Stimulated activated CD8-positive, alpha-beta memory T cell treated with anti-CD3 and anti-CD28 coated beads, Interleukin-12 subunit alpha, Interleukin-12 subunit beta, amount 100 ng/mL, for 1 hour (primary cell): ENCODE results near the gene AOPEP.
A peak's percentile ranks its signal among the peaks of the same experiment; 100 is the strongest.
"Not testable (repeated sequence)": the region's sequence is repeated elsewhere in the genome, so short reads cannot be mapped to it uniquely, and the experiment has no call there.

Source experiments
- DNase-seq: peaks from one replicate; pipeline ENCODE4 v3.0.0-alpha.2; 2020; ENCODE audit warnings: low read depth

Gene AOPEP

DNA sequence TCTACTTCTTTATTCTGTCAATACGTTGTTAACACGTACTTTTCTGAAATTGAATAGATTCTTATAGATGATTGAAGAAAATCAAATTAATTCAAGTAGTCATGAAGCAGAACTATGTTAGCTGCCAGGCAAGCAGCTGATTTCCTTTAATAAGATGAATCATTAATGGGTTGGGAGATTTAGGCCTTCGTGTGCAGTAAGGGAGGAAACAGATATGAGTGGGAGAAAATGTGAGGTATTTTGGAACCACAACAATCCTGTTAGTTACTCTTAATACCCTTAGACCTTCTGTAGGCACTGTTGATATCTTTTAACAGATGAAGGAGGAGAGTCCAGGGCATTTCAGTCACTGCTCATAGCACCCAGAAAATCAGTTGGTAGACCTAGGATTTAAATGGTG, 121.0 kb downstream of the AOPEP start:
- no peak for DNase-seq

DNA sequence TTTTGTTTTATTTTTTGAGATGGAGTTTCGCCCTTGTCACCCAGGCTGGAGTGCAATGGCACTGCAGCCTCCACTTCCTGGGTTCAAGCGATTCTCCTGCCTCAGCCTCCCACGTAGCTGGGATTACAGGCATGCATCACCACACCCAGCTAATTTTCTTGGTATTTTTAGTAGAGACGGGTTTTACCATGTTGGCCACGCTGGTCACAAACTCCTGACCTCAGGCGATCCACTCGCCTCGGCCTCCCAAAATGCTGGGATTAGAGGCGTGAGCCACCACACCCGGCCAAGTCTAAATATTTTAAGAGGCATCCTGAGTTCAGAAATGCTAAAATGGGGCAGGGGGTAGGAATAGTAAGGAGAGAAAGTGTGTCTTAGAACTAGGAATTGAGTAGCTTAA, 122.3 kb downstream of the AOPEP start:
- not testable (repeated sequence) for DNase-seq

DNA sequence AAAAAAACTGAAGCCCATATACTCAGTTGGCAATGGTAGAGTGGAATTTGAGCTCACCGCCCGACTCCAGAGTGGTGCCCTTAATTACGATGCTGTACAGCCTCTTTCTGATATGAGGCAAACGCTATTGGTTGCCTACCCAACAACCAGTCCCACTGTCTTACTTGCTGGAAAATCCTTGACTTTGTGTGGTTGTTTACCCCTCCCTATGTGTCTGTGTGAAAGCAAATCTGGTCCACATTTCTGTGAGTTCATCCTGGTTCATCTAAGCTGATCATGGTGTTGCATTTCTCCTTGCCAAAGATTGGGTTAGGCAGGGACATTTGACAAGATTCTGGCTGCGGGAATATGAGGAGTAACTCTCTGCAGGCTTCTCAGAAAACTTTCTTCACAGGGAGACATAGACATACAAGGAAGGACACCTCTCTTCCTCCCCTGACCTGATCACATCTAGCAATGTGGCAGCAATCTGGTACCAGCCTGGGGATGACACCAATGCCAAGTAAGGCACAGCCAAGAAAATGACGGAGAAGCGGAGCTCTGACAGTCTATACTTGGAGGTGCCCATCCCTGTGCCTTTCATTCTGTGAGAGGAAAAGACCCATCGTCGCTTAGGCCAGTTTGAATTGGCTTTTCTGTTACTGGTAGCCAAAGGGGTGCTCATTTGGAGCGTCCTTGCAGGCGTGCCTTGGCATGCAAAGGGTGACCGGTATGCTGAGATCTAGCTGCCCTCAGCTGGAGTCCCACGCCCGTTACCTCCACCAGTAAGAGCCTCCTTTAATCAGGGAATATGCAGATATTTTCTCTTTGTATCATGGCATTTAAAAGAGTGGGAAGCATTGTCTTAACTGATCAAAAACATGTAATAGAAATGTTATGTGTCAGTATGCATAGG, 124.3 kb downstream of the AOPEP start:
- DNase-seq, result no peak

DNA sequence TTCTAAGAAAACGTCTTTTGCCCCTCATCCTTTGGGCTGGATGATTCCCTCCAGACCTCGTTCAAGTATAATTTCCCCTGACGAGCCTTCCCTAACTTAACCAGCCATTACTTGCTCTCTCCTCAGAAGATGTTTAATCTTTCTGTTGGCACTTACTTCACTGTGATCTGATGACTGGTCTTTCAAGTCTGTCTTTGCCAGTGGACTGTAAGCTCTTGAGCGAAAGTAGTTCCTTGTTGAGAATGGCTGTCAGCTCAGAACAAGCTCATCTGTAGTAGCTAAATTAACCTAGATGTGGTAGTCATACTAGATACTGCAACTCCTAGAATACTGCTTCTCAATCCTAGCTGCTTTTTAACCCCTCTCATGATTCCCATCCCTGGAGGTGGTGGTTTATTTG, 125.0 kb downstream of the AOPEP start:
- DNase-seq, result no peak

DNA sequence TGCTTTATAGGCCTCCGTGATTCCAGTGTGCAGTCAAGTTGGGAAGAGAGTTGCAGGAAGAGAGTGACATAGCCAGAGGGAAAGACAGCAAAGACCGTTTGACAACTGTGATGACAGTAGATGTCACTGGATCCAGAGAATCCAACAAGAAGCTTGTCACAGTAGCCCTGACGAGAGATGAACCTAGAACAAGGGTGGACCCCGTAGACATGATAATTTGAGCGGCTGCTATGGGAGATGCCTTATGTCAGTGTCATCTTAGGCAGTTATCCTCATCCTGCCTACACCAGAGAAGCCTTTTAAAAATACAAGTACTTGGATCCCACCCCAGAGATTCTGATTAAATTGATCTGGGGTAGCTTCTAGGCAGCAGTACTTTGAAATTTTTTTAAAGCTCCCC, 125.4 kb downstream of the AOPEP start:
- DNase-seq, result no peak

DNA sequence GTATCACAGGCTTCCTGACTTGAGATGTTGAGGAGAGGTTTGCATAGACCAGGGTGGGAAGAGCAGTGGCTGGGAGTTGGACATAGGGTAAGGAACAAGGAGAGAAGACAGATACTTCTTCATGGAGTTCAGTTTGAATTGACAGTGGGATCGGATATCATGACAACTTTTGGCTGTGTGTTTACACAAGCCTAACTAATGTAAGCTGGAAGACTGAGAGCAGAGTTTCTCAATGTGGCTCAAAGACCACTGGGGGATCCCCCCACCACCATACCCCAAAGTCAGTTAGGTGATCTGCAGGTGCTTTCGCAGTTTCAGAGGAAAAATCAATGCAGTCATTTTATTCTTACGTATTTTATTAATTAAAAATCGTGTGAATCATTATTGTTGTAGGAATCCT, 125.9 kb downstream of the AOPEP start:
- no peak for DNase-seq

DNA sequence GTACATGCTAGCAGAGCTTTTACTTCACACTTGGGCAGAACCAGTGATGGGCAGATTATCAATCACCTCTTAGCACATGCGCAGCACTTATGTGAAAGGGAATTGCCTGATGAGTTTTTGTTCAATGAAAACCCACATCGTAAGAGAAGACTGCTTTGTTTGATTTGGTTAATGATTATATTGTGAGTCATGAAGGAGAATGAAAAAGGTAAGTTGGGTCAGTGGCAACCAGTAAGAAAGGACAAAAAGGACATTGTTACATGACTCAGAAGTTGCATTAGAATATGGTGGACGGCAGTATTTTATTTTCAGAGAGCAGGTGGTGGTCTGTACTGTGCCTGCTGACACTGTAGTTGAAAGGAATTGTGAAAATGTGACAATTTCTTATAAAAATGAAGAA, 127.4 kb downstream of the AOPEP start:
- DNase-seq, result no peak

DNA sequence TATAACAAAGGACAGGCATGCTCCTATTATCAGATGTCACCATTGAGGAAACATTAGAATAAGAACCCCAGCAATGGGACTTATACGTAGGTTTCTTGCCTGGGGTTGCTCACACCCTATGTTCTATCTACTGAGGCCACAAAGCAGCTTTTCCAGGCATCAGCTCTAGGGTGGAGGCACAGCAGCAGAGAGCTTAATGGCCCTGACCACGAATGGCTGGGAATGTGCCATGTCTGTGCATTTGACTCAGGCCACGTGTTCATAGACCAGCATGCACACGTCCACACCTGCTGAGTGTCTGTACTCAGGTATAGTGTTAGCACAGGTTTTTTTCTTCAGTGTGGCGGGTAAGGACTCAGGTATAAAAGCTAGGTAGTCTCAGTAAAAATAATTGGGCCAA, 129.4 kb downstream of the AOPEP start:
- DNase-seq, result no peak

DNA sequence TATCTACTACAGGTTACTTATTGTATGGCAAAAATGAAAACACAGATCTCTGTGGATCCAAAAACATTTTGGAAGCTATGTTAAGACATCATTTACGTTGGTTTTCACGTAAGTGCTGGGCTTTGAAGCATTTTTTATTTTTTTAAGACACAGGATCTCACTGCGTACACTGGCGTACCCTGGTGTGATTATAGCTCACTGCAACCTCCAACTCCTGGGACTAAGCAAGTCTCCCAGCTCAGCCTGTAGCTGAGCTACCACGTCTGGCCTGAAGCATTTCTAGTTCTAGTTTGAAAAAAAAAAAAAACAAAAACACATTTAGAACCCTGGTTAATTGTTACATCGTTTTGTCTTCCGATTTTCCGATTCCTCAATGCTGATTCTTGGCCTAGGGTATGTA, 131.3 kb downstream of the AOPEP start:
- no peak for DNase-seq

DNA sequence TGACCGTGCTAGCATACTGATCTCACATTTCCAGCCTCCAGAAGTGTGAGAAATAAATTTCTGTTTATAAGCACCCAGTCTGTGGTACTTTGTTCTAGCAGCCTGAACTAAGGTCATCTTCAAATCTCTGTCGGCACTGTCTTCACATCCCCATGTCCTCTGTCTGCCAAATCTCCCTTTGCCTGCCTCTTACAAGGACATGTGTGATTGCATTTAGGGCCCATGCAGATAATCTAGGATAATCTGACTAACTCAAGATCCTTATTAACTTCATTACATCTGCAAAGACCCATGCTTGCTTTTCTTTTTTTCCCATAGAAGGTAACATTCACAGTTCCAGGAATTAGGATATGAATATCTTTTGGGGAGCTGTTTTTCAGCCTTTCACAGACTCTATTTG, 132.7 kb downstream of the AOPEP start:
- no peak for DNase-seq

DNA sequence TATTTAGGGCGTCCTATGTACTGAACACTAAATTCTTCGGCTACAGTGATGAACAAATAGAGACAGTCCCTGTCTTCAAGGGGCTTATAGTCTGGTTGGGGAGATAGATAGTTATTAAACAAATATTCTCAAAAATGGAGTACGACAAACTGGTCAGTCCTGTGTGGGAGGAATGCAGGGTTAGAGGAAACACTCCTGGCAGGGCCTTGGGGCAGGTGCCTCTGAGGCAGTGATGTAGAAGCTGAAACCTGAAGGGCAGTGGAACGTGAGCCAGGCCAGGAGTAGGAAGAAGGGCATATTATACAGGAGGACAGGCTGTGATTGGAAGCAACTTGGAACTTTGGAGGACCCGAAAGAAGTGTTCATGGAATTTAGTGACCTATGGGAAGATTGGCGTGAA, 133.4 kb downstream of the AOPEP start:
- no peak for DNase-seq

DNA sequence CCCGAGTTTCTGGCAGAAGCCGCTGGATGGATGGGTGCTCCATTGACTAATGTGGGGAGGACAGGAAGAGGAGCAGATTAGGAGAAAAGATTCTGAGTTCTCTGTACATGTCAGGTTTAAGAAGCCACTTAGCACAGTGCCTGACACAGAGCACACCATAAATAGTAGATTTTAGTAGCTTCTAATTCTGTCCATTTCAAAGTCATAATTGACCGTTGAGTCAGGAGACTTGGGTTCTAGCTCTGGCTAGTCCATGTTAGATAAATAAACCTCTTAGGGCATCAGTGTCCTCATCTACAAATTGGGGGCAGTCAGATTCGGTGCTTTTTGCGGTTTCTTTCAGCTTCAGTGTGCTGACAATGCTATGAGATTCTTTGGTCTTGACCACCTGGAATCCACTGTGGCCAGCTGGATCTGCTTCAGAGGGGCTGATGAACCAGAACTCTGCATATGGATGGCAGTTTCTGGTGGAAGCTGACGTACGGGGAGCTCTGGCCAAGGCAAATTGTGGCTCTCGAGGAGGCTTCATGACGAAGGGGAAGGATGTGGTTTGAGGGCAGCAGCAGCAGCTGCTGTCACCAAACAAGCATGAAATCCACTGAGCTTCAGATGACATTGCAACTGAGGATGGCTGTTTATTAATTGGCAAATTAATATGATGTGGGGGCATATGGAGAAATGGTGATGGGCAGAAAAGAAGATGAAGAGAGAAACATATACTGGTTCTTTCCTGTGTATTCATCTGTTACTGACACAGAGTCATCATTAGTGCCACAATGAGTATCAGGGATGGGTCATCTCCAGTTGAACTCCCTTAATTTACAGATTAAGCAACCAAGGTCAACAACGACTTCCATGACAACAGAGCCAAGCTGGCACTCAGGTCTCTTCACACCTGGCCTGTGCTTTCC, 134.4 kb downstream of the AOPEP start:
- peak; percentile 55 for DNase-seq

DNA sequence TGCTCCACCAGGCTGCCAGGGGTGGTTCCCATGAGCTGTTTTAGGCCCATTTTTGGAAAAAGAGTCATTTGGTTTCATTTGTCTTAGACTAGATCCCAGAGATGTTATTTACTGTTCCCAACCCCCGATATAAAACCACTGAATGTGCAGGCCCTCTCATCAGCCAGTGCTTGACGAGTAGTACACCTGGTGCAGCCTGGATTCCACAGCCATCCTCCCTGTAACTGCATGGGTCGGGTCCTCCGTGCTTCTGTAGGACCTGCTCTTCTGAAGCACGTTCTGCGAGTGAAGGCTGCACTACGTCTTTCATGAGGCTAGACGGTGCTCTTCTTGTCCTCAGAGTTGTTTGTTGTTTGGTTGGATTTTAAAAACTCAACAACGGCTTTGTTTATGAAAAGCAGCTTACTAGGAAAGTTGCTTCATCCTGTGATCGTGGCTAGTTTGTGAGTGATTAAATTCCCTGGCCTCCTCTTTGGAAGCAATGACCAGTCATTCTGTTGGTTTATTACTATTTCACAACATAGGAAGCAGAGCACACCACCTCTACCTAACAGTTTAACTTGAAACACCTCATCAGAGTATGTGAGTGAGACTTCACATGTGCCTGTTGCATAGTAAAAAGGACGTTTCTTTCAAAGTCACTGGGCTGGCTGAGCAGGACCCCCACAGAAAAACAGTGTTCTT, 135.2 kb downstream of the AOPEP start:
- DNase-seq, result no peak

DNA sequence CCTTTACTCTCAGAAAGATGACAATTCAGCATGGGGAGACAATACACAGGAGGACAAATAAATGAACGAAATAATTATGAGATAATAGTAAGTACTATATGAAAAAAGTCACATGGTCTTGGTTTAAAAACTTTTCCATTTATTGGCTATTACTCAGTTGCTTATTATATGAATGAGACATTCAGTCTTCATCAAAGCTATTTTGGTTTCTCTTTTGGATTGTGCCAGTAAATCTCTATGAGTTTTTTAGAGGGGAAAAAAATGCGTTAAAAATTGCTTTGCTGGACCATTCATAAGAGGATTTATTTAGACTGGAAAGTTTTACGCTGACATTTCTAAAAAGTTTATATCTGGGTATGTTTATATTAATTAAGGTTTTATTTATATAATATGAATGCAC, 137.7 kb downstream of the AOPEP start:
- DNase-seq, result no peak

DNA sequence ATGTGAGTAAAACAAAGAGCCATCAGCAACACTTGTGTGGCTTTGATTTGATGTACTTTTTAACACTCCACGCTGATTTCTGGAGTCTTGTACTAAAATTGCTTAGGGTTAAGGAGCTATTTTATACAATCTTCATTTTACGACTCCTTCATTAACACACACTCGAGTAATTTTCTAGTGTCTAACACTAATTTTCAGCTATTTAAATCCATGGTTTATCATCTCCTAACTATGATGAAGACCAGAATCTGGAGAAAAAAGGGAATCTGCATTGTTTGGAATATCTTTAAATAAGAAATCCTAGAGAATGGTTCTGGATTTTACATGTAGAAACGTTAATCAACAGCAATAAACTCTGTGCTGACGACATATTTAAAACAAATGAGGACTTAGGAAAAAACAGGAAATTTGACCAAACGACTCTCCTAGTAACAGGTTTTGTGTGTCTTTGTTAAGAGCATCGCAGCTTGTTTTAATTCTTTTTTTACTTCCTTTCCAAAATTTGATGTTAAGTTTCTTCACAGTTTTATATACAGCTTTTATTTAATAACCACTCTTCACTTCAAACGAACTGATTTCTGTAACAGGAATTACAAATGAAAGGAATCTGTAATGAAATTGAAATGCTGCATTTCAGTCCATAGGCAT, 138.5 kb downstream of the AOPEP start:
- DNase-seq, result no peak

DNA sequence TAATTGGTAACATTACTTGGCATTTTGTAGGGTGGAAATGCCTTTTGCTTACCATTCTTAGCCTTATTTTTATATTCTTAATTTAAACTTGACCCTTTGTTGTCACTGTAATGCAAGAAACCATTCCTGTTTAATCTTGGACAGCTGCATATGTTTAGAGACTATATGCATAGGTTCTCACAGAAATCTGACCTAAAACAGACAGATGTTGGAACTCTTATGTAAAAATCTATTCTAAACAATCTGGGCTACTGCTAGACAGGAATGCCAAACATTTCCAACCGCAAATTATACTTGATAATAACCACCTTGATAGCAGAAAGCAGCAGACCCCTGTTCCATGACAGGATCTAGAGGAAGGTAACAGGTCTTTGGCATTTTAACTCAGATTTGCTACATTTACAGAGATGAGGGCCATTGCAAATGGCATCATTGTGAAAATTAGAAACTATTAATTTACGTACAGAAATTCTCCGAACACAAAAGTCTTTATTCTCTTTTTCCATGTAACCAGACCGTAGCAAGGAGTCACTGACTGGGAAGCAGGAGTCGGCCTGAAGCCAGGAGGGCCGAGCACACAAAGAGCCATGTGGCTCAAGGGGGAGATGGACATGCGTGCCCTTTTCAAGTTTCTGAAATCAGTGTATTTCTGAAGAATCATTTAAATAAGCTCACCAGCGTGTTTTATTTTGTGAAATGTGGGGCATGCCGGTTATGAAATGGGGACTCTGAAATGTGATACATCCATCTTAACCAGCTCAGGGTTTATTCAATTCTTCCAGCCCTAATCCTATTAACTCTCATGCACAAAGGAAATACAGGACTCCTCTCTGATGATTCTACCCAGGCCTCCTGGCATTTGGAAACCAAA, 139.3 kb downstream of the AOPEP start:
- no peak for DNase-seq

DNA sequence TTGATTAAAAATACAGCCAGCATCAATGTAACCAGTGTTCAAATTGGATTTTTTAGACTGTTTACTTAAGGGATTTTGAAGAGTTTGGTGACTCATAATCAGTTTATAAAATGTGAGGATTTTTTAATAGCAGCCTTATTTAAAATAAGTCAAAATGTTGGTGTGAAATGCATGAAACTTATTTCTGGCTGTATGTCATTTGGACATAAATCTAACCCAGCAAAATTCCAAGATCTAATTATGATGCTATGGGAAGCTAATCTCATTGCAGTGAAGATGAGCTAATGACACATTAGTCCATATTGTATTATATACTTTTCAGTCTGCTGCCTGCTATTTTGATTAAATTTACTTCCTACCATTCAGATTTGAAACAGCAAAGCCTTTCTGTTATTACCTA, 140.3 kb downstream of the AOPEP start:
- no peak for DNase-seq

DNA sequence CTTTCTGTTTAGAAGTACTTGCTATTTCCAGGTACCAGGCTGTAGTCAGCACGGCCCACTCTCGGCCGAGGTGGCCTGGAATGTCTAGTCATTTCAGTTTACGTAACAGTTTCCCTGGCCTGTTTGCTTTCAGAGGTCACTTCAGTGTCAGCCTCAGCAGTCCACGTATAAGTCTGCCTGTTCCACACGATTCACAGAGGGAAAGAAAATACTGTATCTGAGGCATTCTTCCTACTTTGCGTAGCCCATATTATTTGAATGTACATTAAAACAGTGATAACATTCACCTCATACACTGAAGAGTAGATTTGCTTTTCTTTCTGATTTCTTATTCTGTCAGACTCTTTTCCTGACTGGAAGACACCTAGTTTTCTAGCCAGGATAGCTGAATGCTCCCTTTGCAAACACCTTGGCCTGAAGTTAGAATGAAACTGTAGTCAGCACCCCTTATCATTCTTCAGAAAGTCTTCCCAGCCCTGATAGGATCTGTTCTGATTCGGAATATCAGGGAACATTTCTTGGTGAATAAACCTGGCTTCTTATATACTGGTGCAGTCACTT, 140.9 kb downstream of the AOPEP start:
- no peak for DNase-seq

DNA sequence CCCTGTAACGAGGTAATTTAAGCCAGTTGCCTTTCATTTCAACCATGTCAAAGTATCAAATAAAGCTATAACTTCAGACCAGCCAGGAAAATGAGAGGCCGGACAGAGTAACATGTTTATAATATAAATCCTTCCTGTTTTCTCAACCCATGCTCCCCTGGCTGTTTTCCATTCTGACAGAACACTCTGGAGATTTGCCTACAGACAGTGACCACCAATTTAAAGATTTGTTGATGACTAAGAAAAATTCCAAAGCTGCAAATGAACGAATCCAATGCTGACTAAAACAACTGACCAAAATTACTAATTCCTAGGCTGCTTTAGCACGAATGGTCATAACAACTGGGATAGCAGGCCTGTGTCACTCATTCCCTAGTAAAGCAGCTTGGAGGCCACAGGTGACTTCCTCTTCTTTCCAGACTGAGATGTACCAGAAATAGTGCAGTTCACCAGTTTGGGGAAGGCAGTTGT, 141.4 kb downstream of the AOPEP start:
- DNase-seq, result no peak

DNA sequence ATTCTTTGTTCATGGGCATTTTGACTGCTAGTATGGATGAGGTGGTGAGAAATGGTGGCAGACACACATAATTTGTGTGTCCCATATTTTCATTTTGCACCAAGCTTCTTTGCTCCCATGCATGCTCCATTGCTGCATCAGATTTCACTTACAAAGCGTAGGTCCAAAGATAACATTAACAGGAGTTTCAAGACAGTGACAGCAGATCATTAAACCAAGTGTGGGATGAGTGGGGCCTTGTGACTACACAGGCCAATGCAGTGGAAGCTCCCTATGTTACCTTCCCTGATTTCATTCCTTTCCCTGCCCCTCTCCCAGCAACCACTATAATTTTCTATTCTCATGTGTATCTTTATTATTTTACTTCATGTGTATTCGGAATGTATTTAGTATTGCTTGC, 142.0 kb downstream of the AOPEP start:
- no peak for DNase-seq

DNA sequence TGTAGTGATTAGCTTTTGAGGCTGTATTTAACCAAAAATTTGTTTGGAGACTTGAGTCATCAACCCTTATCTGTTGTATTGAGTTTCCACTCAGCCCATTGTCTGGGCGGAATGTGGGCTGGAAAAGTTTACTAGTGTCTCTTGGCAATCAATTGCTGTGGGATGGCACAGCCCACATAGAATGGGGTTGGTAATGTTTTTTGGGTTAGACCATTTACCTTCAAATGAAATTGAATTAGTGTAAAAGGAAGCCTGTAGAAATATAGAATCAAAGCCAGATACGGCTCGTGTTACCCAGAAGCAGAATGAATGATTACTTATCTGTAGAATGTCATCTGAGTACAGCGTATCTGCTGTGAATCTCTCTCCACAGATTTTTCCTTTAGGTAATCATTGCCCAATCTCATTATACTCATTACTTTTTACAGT, 142.9 kb downstream of the AOPEP start:
- DNase-seq, result no peak
